HG03159 (cell line): ENCODE data around the gene WNK2.

ENCODE experiments used
- ATAC-seq: cut with Tn5 transposase; IDR thresholded peaks from one replicate; pipeline ENCODE4 v1.9.1; 2021; ENCODE audit warnings: mild to moderate bottlenecking, moderate library complexity; ENCODE audit not compliant: unreplicated experiment

The WNK2 gene

GRCh38 chr9:93263334-93264229 lies 79.6 kb downstream of the WNK2 start:
- ATAC-seq, result no peak

GRCh38 chr9:93264338-93265125 lies 80.6 kb downstream of the WNK2 start:
- ATAC-seq, result no peak

- ATAC-seq, result no peak
These were observed 81.5 kb downstream of the WNK2 start for GRCh38 chr9:93265301-93265971.

- no peak for ATAC-seq
These were observed 82.0 kb downstream of the WNK2 start for GRCh38 chr9:93265972-93266371.

GRCh38 chr9:93266521-93267001 lies 82.6 kb downstream of the WNK2 start:
- ATAC-seq, result no peak

GRCh38 chr9:93267091-93267541 lies 83.2 kb downstream of the WNK2 start:
- no peak for ATAC-seq

GRCh38 chr9:93267681-93268505 lies 84.0 kb downstream of the WNK2 start:
- no peak for ATAC-seq

- ATAC-seq, result no peak
These were observed 84.8 kb downstream of the WNK2 start for GRCh38 chr9:93268551-93269314.

GRCh38 chr9:93270976-93271375 lies 87.0 kb downstream of the WNK2 start:
- no peak for ATAC-seq

- ATAC-seq, result no peak
These were observed 93.0 kb downstream of the WNK2 start for GRCh38 chr9:93276973-93277372.

GRCh38 chr9:93278144-93278543 lies 94.2 kb downstream of the WNK2 start:
- no peak for ATAC-seq

GRCh38 chr9:93280661-93281259 lies 96.8 kb downstream of the WNK2 start:
- ATAC-seq, result no peak

- ATAC-seq, result no peak
These were observed 102.6 kb downstream of the WNK2 start for GRCh38 chr9:93286252-93287188.

GRCh38 chr9:93287189-93287552 lies 103.2 kb downstream of the WNK2 start:
- ATAC-seq, result no peak

GRCh38 chr9:93287593-93287992 lies 103.7 kb downstream of the WNK2 start:
- no peak for ATAC-seq

GRCh38 chr9:93288341-93288740 lies 104.4 kb downstream of the WNK2 start:
- ATAC-seq, result no peak

- no peak for ATAC-seq
These were observed 105.2 kb downstream of the WNK2 start for GRCh38 chr9:93288891-93289883.
